Measurements from ENCODE around the gene KIF21B.

KIF21B gene

DNA sequence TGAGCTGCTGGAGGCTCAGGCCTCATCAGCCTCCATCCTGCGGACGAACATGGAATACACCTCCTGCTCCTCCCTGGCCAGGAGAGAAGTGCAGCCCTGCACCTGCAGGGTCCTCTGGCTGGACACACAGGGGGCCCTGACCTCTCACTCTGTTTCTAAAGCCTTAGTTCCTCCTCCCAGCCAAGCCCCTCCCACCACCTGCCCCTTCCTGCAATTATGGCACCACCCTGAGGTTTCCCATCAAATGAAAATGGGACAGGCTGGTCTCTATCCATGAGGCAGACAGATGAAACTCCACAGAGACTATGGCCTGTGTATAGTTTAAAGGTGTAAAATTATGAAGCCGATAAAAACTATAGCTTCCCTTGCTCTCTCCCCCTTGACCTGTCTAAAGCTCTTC lies 46.1 kb upstream of the KIF21B start:
- Histone ChIP-seq H3K9ac (ENCODE audit: low read length) (no peak overlapping the region), H3K36me3 (ENCODE audit: control insufficient read depth in 1 of 2, insufficient read depth in 2 of 2, low read depth in 1 of 2, low read length in 2 of 2) (no peaks in the 10 kb centered on the region), H3K14ac (ENCODE audit: low read length in 2 of 2) (no peak overlapping the region), H3K18ac (ENCODE audit: low read depth in 1 of 2, low read length in 2 of 2) (no peak overlapping the region), H2BK5ac (ENCODE audit: low read depth, low read length, poor library complexity, severe bottlenecking) (no peak overlapping the region), H2AK5ac (ENCODE audit: low read length, severe bottlenecking) (no peak overlapping the region), H3K9me3 (ENCODE audit: control insufficient read depth, low read length) (no peaks in the 10 kb centered on the region), H4K8ac (ENCODE audit: low read length) (no peak overlapping the region), H3K27me3 (ENCODE audit: control insufficient read depth in 1 of 2, insufficient read depth in 1 of 2, low read length in 2 of 2) (peaks cover 73 to 74% of the 10 kb centered on the region in 2 experiments), H3K23ac (ENCODE audit: low read length in 2 of 2) (no peak overlapping the region), H3K4me1 (ENCODE audit: control insufficient read depth, insufficient read depth, low read depth, low read length) (peaks cover 2% of the 10 kb centered on the region), H2BK12ac (ENCODE audit: low read length in 2 of 2) (no peak overlapping the region), H3K4me2 (ENCODE audit: low read length, poor library complexity, severe bottlenecking) (no peak overlapping the region), H2BK15ac (ENCODE audit: low read depth, poor library complexity, severe bottlenecking) (no peak overlapping the region), H3K27ac (ENCODE audit: low read length, poor library complexity, severe bottlenecking) (no peak overlapping the region), H3K4ac (ENCODE audit: low read depth in 1 of 2, low read length in 2 of 2) (no peak overlapping the region), H3K79me1 (replicated peaks; ENCODE audit: low read length, poor library complexity, severe bottlenecking) (no peaks in the 10 kb centered on the region), H2AFZ (ENCODE audit: low read depth, low read length) (no peak overlapping the region), H4K91ac (ENCODE audit: low read length) (no peak overlapping the region), H2BK120ac (ENCODE audit: low read depth, low read length) (no peak overlapping the region), H3K4me3 (ENCODE audit: insufficient read depth in 1 of 2, low read depth in 1 of 2, low read length in 2 of 2) (no peak overlapping the region)
- no peak for DNase-seq
- WGBS: 92% methylated on average over 2 of the region's 3 CpGs

- Histone ChIP-seq H3K23ac (ENCODE audit: low read length in 2 of 2) (no peak overlapping the region), H3K36me3 (ENCODE audit: control insufficient read depth in 1 of 2, insufficient read depth in 2 of 2, low read depth in 1 of 2, low read length in 2 of 2) (no peaks in the 10 kb centered on the region), H2AFZ (ENCODE audit: low read depth, low read length) (no peak overlapping the region), H2BK15ac (ENCODE audit: low read depth, poor library complexity, severe bottlenecking) (no peak overlapping the region), H4K91ac (ENCODE audit: low read length) (no peak overlapping the region), H3K18ac (ENCODE audit: low read depth in 1 of 2, low read length in 2 of 2) (no peak overlapping the region), H2AK5ac (ENCODE audit: low read length, severe bottlenecking) (no peak overlapping the region), H2BK12ac (ENCODE audit: low read length in 2 of 2) (no peak overlapping the region), H3K4me2 (ENCODE audit: low read length, poor library complexity, severe bottlenecking) (no peak overlapping the region), H3K14ac (ENCODE audit: low read length in 2 of 2) (peak overlapping the region in 1 of 2 experiments; percentile 12), H4K8ac (ENCODE audit: low read length) (no peak overlapping the region), H3K27ac (ENCODE audit: low read length, poor library complexity, severe bottlenecking) (no peak overlapping the region), H3K4me3 (ENCODE audit: insufficient read depth in 1 of 2, low read depth in 1 of 2, low read length in 2 of 2) (no peak overlapping the region), H3K27me3 (ENCODE audit: control insufficient read depth in 1 of 2, insufficient read depth in 1 of 2, low read length in 2 of 2) (peaks cover 78 to 80% of the 10 kb centered on the region in 2 experiments), H3K9me3 (ENCODE audit: control insufficient read depth, low read length) (no peaks in the 10 kb centered on the region), H3K4ac (ENCODE audit: low read depth in 1 of 2, low read length in 2 of 2) (no peak overlapping the region), H3K9ac (ENCODE audit: low read length) (no peak overlapping the region), H2BK5ac (ENCODE audit: low read depth, low read length, poor library complexity, severe bottlenecking) (no peak overlapping the region), H3K4me1 (ENCODE audit: control insufficient read depth, insufficient read depth, low read depth, low read length) (peaks cover 2% of the 10 kb centered on the region), H2BK120ac (ENCODE audit: low read depth, low read length) (no peak overlapping the region), H3K79me1 (replicated peaks; ENCODE audit: low read length, poor library complexity, severe bottlenecking) (no peaks in the 10 kb centered on the region)
- 62% methylated on average over 4 of the region's 4 CpGs for WGBS
- DNase-seq: no peak
These were observed 45.5 kb upstream of the KIF21B start for GRCh38 chr1:201068976-201069375.

DNA sequence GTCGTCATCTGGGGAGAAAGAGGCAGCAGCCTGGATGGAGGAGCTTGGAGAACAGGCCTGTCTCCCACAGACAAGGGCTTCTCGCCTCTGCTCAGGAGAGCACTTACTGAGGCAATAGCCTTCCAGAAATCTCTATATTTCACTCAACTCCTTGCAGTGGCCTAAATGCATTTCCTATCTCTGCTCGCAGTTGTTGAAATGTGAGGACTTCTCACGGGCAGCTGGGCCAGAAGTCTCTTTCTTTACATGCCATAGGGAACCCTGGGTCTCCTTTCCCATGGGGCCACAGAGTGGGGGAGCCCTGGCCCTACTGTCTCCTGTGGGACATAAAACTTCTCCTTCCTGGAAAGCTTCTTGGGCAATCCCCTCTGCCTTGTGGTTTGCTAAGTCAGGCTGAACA lies 43.5 kb upstream of the KIF21B start:
- H2AK5ac ChIP-seq (ENCODE audit: low read length, severe bottlenecking): no peak overlapping the region
- H3K79me1 ChIP-seq (replicated peaks; ENCODE audit: low read length, poor library complexity, severe bottlenecking): no peaks in the 10 kb centered on the region
- no peak overlapping the region for H3K23ac ChIP-seq (ENCODE audit: low read length in 2 of 2)
- H3K18ac ChIP-seq (ENCODE audit: low read depth in 1 of 2, low read length in 2 of 2): no peak overlapping the region
- H3K4me3 ChIP-seq (ENCODE audit: insufficient read depth in 1 of 2, low read depth in 1 of 2, low read length in 2 of 2): no peak overlapping the region
- H2BK12ac ChIP-seq (ENCODE audit: low read length in 2 of 2): no peak overlapping the region
- no peak overlapping the region for H4K91ac ChIP-seq (ENCODE audit: low read length)
- H2BK5ac ChIP-seq (ENCODE audit: low read depth, low read length, poor library complexity, severe bottlenecking): no peak overlapping the region
- no peak overlapping the region for H3K9ac ChIP-seq (ENCODE audit: low read length)
- H3K27ac ChIP-seq (ENCODE audit: low read length, poor library complexity, severe bottlenecking): no peak overlapping the region
- DNase-seq: no peak
- H3K36me3 ChIP-seq (ENCODE audit: control insufficient read depth in 1 of 2, insufficient read depth in 2 of 2, low read depth in 1 of 2, low read length in 2 of 2): no peaks in the 10 kb centered on the region
- H3K9me3 ChIP-seq (ENCODE audit: control insufficient read depth, low read length): no peaks in the 10 kb centered on the region
- WGBS: 82% methylated on average over 4 of the region's 4 CpGs
- H3K4me2 ChIP-seq (ENCODE audit: low read length, poor library complexity, severe bottlenecking): no peak overlapping the region
- no peak overlapping the region for H2BK120ac ChIP-seq (ENCODE audit: low read depth, low read length)
- no peak overlapping the region for H2BK15ac ChIP-seq (ENCODE audit: low read depth, poor library complexity, severe bottlenecking)
- no peak overlapping the region for H3K14ac ChIP-seq (ENCODE audit: low read length in 2 of 2)
- no peak overlapping the region for H2AFZ ChIP-seq (ENCODE audit: low read depth, low read length)
- H3K27me3 ChIP-seq (ENCODE audit: control insufficient read depth in 1 of 2, insufficient read depth in 1 of 2, low read length in 2 of 2): peaks cover 70 to 86% of the 10 kb centered on the region in 2 experiments
- no peak overlapping the region for H3K4ac ChIP-seq (ENCODE audit: low read depth in 1 of 2, low read length in 2 of 2)
- peaks cover 5% of the 10 kb centered on the region for H3K4me1 ChIP-seq (ENCODE audit: control insufficient read depth, insufficient read depth, low read depth, low read length)
- H4K8ac ChIP-seq (ENCODE audit: low read length): no peak overlapping the region

DNA sequence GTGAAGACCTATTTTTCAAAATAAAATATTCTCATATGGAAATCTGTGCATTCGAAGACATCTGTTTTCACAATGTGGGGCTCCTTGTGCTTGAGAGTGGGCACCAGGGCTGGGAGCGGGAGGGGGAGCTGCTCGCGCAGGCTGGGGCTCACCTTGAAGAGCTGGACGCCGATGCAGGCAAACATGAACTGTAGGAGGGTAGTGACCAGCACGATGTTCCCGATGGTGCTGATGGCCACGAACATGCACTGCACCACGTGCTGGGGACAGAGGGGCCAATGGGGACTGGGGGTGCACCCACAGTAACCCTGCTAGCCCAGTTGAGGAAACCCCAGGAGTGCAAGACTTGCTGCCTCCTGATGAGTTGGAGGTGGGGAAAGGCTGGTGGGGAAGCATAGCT lies 42.2 kb upstream of the KIF21B start:
- Histone ChIP-seq H4K8ac (ENCODE audit: low read length) (no peak overlapping the region), H3K4me3 (ENCODE audit: insufficient read depth in 1 of 2, low read depth in 1 of 2, low read length in 2 of 2) (peak overlapping the region in 1 of 2 experiments; percentile 12), H3K18ac (ENCODE audit: low read depth in 1 of 2, low read length in 2 of 2) (no peak overlapping the region), H3K4me1 (ENCODE audit: control insufficient read depth, insufficient read depth, low read depth, low read length) (peaks cover 5% of the 10 kb centered on the region), H3K4ac (ENCODE audit: low read depth in 1 of 2, low read length in 2 of 2) (no peak overlapping the region), H3K27ac (ENCODE audit: low read length, poor library complexity, severe bottlenecking) (no peak overlapping the region), H2BK5ac (ENCODE audit: low read depth, low read length, poor library complexity, severe bottlenecking) (no peak overlapping the region), H3K36me3 (ENCODE audit: control insufficient read depth in 1 of 2, insufficient read depth in 2 of 2, low read depth in 1 of 2, low read length in 2 of 2) (no peaks in the 10 kb centered on the region), H3K9me3 (ENCODE audit: control insufficient read depth, low read length) (no peaks in the 10 kb centered on the region), H3K14ac (ENCODE audit: low read length in 2 of 2) (no peak overlapping the region), H4K91ac (ENCODE audit: low read length) (no peak overlapping the region), H3K79me1 (replicated peaks; ENCODE audit: low read length, poor library complexity, severe bottlenecking) (no peaks in the 10 kb centered on the region), H2BK12ac (ENCODE audit: low read length in 2 of 2) (no peak overlapping the region), H3K23ac (ENCODE audit: low read length in 2 of 2) (no peak overlapping the region), H3K9ac (ENCODE audit: low read length) (no peak overlapping the region), H2BK120ac (ENCODE audit: low read depth, low read length) (no peak overlapping the region), H2AK5ac (ENCODE audit: low read length, severe bottlenecking) (no peak overlapping the region), H3K4me2 (ENCODE audit: low read length, poor library complexity, severe bottlenecking) (no peak overlapping the region), H3K27me3 (ENCODE audit: control insufficient read depth in 1 of 2, insufficient read depth in 1 of 2, low read length in 2 of 2) (peaks cover 67 to 86% of the 10 kb centered on the region in 2 experiments), H2AFZ (ENCODE audit: low read depth, low read length) (no peak overlapping the region), H2BK15ac (ENCODE audit: low read depth, poor library complexity, severe bottlenecking) (no peak overlapping the region)
- 92% methylated on average over 10 of the region's 10 CpGs for WGBS
- DNase-seq: no peak
